ENCODE data around the gene DSCAM.

- TF ChIP-seq CTCF (IDR thresholded peaks at IDR 0.05) (no peak), EP300 (IDR thresholded peaks at IDR 0.05) (no peak)
These were observed 465.8 kb downstream of the DSCAM start for GRCh38 chr21:40381111-40381510.
